HUES6 (cell line): ENCODE results near the gene CD70.
"Not testable (repeated sequence)": the region's sequence is repeated elsewhere in the genome, so short reads cannot be mapped to it uniquely, and the experiment has no call there.

Experiments
- H3K27ac ChIP-seq: 2 replicates; pipeline ENCODE4 v1.7.0; 2013; ENCODE audit warnings: low read depth, mild to moderate bottlenecking, low read length, inconsistent platforms
- H3K27me3 ChIP-seq: 2 replicates; pipeline ENCODE4 v1.6.1; 2013; ENCODE audit warnings: low read length; ENCODE audit not compliant: control insufficient read depth, insufficient read depth
- H3K36me3 ChIP-seq: 2 replicates; pipeline ENCODE4 v1.6.1; 2013; ENCODE audit warnings: low read length; ENCODE audit not compliant: control insufficient read depth, insufficient read depth
- H3K4me1 ChIP-seq: 2 replicates; pipeline ENCODE4 v1.6.1; 2013; ENCODE audit warnings: low read length; ENCODE audit not compliant: control insufficient read depth, insufficient read depth
- H3K4me3 ChIP-seq: 2 replicates; pipeline ENCODE4 v1.5.1; 2013; ENCODE audit warnings: low read depth, low read length
- H3K9ac ChIP-seq: one replicate; pipeline ENCODE4 v1.6.1; 2013; ENCODE audit warnings: mild to moderate bottlenecking, low read length
- H3K9me3 ChIP-seq: 2 replicates; pipeline ENCODE4 v1.6.1; 2013; ENCODE audit warnings: low read depth, low read length; ENCODE audit not compliant: control insufficient read depth, insufficient read depth

CD70 gene

GRCh38 chr19:6590827-6591319 is at the start of gene CD70:
CD70 (minus strand) TSS chr19:6591150; CDS start chr19:6591002, 148 bp downstream.
- Histone ChIP-seq H3K27me3 (peaks cover 75% of the 10 kb centered on the region), H3K4me1 (peaks cover 21% of the 10 kb centered on the region; the same call in 1 of the 2 replicates), H3K9ac (peak within 1 kb of the TSS; percentile 21), H3K9me3 (peaks cover 3% of the 10 kb centered on the region; the same call in 1 of the 2 replicates), H3K36me3 (no peaks in the 10 kb centered on the region), H3K27ac (no peak within 1 kb of the TSS), H3K4me3 (peak within 1 kb of the TSS; percentile 69)

- not testable (repeated sequence) for H3K4me1 ChIP-seq, H3K27me3 ChIP-seq, H3K9ac ChIP-seq, H3K27ac ChIP-seq, H3K36me3 ChIP-seq, H3K4me3 ChIP-seq, H3K9me3 ChIP-seq
Measured at GRCh38 chr19:6640333-6640732, 49.4 kb upstream of the CD70 start.

GRCh38 chr19:6639439-6639838 is 48.5 kb upstream of the CD70 start:
- no peaks in the 10 kb centered on the region for H3K9me3 ChIP-seq
- H3K4me3 ChIP-seq, result no peak overlapping the region
- H3K36me3 ChIP-seq, result no peaks in the 10 kb centered on the region
- H3K9ac ChIP-seq, result no peak overlapping the region
- no peak overlapping the region for H3K27ac ChIP-seq
- H3K27me3 ChIP-seq, result no peaks in the 10 kb centered on the region
- no peaks in the 10 kb centered on the region for H3K4me1 ChIP-seq

- H3K9me3 ChIP-seq, H3K27me3 ChIP-seq, H3K36me3 ChIP-seq, H3K4me1 ChIP-seq, H3K27ac ChIP-seq, H3K9ac ChIP-seq, H3K4me3 ChIP-seq: not testable (repeated sequence)
Measured at GRCh38 chr19:6633456-6633813, 42.5 kb upstream of the CD70 start.

GRCh38 chr19:6632747-6633455 is 42.0 kb upstream of the CD70 start:
- not testable (repeated sequence) for H3K9ac ChIP-seq, H3K27ac ChIP-seq, H3K27me3 ChIP-seq

GRCh38 chr19:6632002-6632621 is 41.2 kb upstream of the CD70 start:
- H3K4me3 ChIP-seq, result no peak overlapping the region
- H3K27ac ChIP-seq, result no peak overlapping the region
- peaks cover 7% of the 10 kb centered on the region; the same call in 1 of the 2 replicates for H3K9me3 ChIP-seq
- H3K27me3 ChIP-seq, result peaks cover 5% of the 10 kb centered on the region; the same call in 1 of the 2 replicates
- H3K9ac ChIP-seq, result no peak overlapping the region
- peaks cover 3% of the 10 kb centered on the region; the same call in 1 of the 2 replicates for H3K4me1 ChIP-seq
- no peaks in the 10 kb centered on the region for H3K36me3 ChIP-seq

More at GRCh38 chr19:6632747-6633455, 42.0 kb upstream of the CD70 start:
- not testable (repeated sequence) for H3K9me3 ChIP-seq, H3K36me3 ChIP-seq, H3K4me3 ChIP-seq, H3K4me1 ChIP-seq

- H3K27me3 ChIP-seq, result 0 out of 2 replicates have a peak, but pooled peaks cover 3% of the 10 kb centered on the region
Measured at GRCh38 chr19:6626764-6627163, 35.8 kb upstream of the CD70 start.

GRCh38 chr19:6617374-6617773 is 26.4 kb upstream of the CD70 start:
- no peaks in the 10 kb centered on the region for H3K9me3 ChIP-seq
- H3K27me3 ChIP-seq, result no peaks in the 10 kb centered on the region
- no peaks in the 10 kb centered on the region for H3K36me3 ChIP-seq
- H3K27ac ChIP-seq, result no peak overlapping the region
- no peaks in the 10 kb centered on the region for H3K4me1 ChIP-seq
- no peak overlapping the region for H3K9ac ChIP-seq
- H3K4me3 ChIP-seq, result no peak overlapping the region

More at GRCh38 chr19:6626764-6627163, 35.8 kb upstream of the CD70 start:
- Histone ChIP-seq H3K9ac (no peak overlapping the region), H3K9me3 (peaks cover 29% of the 10 kb centered on the region), H3K36me3 (no peaks in the 10 kb centered on the region), H3K4me3 (no peak overlapping the region), H3K27ac (no peak overlapping the region), H3K4me1 (no peaks in the 10 kb centered on the region)

- Histone ChIP-seq H3K36me3 (no peaks in the 10 kb centered on the region), H3K9me3 (no peaks in the 10 kb centered on the region), H3K4me3 (no peak overlapping the region), H3K4me1 (no peaks in the 10 kb centered on the region), H3K27ac (no peak overlapping the region), H3K9ac (no peak overlapping the region), H3K27me3 (peaks cover 5% of the 10 kb centered on the region; the same call in 1 of the 2 replicates)
Measured at GRCh38 chr19:6616011-6616410, 25.1 kb upstream of the CD70 start.

- Histone ChIP-seq H3K27ac (no peak overlapping the region), H3K36me3 (no peaks in the 10 kb centered on the region), H3K4me3 (no peak overlapping the region), H3K4me1 (no peaks in the 10 kb centered on the region), H3K9me3 (no peaks in the 10 kb centered on the region), H3K9ac (no peak overlapping the region), H3K27me3 (peaks cover 5% of the 10 kb centered on the region; the same call in 1 of the 2 replicates)
Measured at GRCh38 chr19:6613711-6614110, 22.8 kb upstream of the CD70 start.
